Activated T-cell treated with anti-CD3 and anti-CD28 coated beads, Interleukin-2, amount 50 U/mL, for 24 hours (primary cell): ENCODE measurements around the gene ALK.

Experiments
- DNase-seq: peaks from one replicate; pipeline ENCODE4 v3.0.0-alpha.2; 2020
- H3K27ac Mint-ChIP-seq: 2 replicates; pipeline ENCODE4 v1.8.0; 2020; ENCODE audit warnings: mild to moderate bottlenecking, mixed read lengths
- H3K27me3 Mint-ChIP-seq: 2 replicates; pipeline ENCODE4 v1.8.0; 2020; ENCODE audit warnings: mixed read lengths
- H3K36me3 Mint-ChIP-seq: 2 replicates; pipeline ENCODE4 v1.8.0; 2020; ENCODE audit warnings: low read depth, mixed read lengths
- H3K4me1 Mint-ChIP-seq: 2 replicates; pipeline ENCODE4 v1.8.0; 2020; ENCODE audit warnings: low read depth, mixed read lengths
- H3K4me3 Mint-ChIP-seq: 2 replicates; pipeline ENCODE4 v1.8.0; 2020; ENCODE audit warnings: mild to moderate bottlenecking, moderate library complexity, mixed read lengths
- H3K9me3 Mint-ChIP-seq: 2 replicates; pipeline ENCODE4 v1.8.0; 2020; ENCODE audit warnings: mixed read lengths

Gene ALK

DNA sequence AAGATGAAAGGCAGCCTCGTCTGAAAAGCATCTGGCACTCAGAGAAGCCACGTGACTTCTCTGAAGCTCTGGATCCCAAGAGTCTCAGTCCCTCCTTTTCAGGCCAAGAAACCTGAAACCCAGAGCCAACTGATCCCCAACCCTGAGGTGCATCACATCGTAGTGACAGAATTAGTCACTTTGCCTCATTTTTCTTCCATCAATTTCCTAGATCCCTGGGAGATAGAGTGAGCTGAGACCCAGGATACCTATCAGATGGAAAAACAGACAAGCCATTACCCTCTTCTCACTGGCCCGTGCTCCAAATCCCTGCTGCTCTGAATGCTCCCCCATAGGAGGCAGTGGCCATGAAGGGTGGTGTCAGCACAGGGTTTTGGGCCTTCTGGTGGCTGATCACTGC, 113.1 kb downstream of the ALK start:
- H3K4me3 Mint-ChIP-seq, result no peak overlapping the region
- H3K9me3 Mint-ChIP-seq, result no peaks in the 10 kb centered on the region
- H3K27ac Mint-ChIP-seq, result no peak overlapping the region
- H3K36me3 Mint-ChIP-seq, result no peaks in the 10 kb centered on the region
- no peak for DNase-seq
- H3K27me3 Mint-ChIP-seq, result peaks cover 25% of the 10 kb centered on the region
- H3K4me1 Mint-ChIP-seq, result no peaks in the 10 kb centered on the region

DNA sequence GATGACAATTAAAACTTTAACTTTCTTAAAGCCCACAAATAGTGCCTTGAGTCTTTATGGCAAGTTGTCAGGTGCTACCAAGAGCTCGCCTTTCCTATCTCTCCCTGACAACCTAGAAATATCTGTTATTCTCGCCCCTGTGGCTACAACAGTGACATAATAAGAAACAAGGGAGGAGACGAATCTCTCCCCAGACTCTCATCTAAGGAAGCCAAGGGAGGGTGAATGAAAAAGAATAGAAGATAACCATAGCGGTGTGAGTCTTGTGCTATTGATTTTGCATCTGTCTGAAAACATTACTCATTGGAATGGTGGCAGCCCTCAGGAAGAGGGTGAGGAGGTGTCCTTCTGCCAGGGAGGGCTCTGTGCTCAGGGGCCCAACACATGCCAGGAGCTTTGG, 114.3 kb downstream of the ALK start:
- Mint-ChIP-seq H3K9me3 (no peaks in the 10 kb centered on the region), H3K4me3 (no peak overlapping the region), H3K4me1 (no peaks in the 10 kb centered on the region), H3K27me3 (peaks cover 23% of the 10 kb centered on the region), H3K27ac (no peak overlapping the region), H3K36me3 (no peaks in the 10 kb centered on the region)
- DNase-seq, result no peak

DNA sequence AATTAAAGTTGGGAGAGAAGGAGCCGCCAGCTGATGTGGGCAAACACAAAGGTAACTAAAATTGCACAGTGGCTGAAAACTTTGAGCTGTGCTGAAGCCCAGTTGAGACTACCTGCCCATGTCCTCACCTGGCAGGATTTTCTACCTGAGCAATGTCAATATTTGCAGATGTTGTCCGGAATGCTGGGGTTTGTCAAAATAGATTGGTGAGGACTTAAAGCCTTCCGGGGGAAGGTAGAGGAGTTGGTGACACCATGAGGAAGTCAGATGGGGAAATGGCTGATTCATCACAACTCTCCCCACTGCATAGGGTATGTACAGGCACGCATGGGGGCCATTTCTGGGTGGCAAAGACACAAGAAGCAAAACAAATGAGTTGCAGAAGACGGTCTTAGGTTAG, 114.9 kb downstream of the ALK start:
- Mint-ChIP-seq H3K4me3 (no peak overlapping the region), H3K9me3 (no peaks in the 10 kb centered on the region), H3K27me3 (peaks cover 18% of the 10 kb centered on the region), H3K36me3 (no peaks in the 10 kb centered on the region), H3K4me1 (no peaks in the 10 kb centered on the region), H3K27ac (no peak overlapping the region)
- DNase-seq, result no peak

DNA sequence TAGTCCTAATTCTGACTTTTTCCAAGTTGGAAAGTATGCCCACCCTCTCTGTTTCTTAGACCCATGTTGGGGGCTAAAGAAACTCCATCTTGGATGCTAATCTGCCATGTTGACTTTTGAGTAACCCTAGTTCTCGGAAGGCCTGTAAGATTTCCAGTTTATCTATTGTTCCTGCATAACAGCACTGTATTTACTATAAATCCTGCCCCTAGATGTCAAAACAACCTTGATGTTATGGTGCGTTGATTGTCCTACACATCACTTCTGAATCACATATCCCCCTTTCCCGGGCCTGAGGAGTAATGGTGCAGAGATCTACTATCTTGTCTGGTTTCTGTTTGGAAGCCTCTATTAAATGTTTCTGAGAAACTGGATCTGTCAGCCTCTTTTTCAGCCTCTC, 116.7 kb downstream of the ALK start:
- H3K27ac Mint-ChIP-seq, result no peak overlapping the region
- H3K4me3 Mint-ChIP-seq, result no peak overlapping the region
- no peaks in the 10 kb centered on the region for H3K4me1 Mint-ChIP-seq
- DNase-seq, result no peak
- H3K36me3 Mint-ChIP-seq, result no peaks in the 10 kb centered on the region
- no peaks in the 10 kb centered on the region for H3K9me3 Mint-ChIP-seq
- H3K27me3 Mint-ChIP-seq, result peaks cover 15% of the 10 kb centered on the region

DNA sequence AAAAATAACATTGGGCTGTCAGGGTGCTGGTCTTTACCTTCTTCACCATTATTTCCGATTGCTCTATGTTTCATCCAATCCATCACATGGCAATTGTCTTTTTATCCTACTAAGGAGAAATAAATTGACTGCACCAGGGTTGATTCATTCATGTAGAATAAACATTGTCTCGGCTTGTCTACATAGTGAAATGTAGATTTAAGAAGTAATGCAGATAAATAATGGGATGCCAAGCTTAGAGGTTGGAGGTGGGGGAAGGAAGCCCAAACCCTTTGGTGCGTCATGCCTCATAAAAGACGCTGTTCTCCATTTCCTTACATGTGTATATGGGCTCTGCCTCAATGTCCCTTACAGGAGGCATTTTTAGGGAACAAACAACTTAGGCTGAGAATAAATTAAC, 117.8 kb downstream of the ALK start:
- Mint-ChIP-seq H3K27me3 (peaks cover 10% of the 10 kb centered on the region), H3K27ac (no peak overlapping the region), H3K36me3 (no peaks in the 10 kb centered on the region), H3K4me3 (no peak overlapping the region), H3K9me3 (no peaks in the 10 kb centered on the region), H3K4me1 (no peaks in the 10 kb centered on the region)
- DNase-seq, result no peak

DNA sequence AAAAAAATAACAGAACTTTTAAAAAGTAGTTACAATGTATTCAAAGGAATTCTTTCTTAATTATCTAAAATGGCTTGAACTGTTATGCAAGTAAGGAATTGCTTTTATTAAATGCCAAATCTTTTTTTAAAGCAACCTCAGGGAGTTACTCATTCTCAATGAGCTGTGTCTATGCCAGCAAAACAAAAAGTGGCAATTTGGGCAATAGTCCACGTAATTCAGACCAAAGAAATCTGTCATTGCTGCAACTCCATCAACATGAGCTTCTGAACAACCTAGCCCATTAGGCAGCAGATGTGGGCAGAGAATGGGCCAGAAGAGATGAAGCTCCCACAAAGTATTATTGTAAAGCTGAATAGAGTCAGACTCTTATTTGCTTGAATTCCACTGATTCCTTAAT, 118.4 kb downstream of the ALK start:
- no peaks in the 10 kb centered on the region for H3K4me1 Mint-ChIP-seq
- peaks cover 14% of the 10 kb centered on the region for H3K27me3 Mint-ChIP-seq
- no peak overlapping the region for H3K27ac Mint-ChIP-seq
- no peaks in the 10 kb centered on the region for H3K9me3 Mint-ChIP-seq
- no peak overlapping the region for H3K4me3 Mint-ChIP-seq
- H3K36me3 Mint-ChIP-seq, result no peaks in the 10 kb centered on the region
- no peak for DNase-seq

DNA sequence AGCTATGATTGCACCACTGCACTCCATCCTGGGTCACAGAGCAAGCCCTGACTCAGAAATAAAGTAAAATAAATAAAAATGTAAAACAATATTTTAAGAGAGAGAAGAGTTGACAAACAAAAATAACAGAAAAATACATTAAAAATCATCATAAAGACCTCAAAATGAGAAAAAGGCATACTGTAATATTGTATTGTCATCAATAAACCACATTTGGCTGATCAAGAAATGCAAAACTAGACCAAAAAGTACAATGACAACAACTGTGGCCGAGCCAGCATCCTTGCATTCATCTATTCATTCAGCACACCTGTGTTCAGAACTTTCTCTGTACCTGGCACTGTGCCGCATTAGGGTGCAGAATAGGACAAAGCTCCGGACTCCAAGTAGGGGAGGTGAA, 121.8 kb downstream of the ALK start:
- no peak overlapping the region for H3K27ac Mint-ChIP-seq

DNA sequence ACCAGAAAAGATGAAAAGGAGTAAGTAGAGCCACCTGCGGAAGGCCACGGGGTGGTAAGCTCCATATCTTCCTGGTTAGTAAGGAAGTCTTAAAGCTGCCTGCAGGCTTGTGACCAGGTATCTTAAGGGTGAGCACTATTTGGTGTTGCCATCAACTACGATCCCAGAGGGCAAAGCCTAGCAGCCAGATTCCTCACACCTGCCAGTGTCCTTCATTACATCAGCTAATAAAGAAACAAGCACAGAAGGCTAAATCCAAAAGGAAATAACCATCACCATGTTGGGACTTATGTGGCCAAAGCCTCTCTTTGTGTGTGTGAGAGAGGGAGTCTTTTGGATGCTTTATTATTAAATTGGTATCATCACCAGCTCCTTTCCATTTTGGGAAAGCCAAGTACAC, 123.5 kb downstream of the ALK start:
- Mint-ChIP-seq H3K27ac (no peak overlapping the region), H3K4me1 (no peaks in the 10 kb centered on the region), H3K36me3 (no peaks in the 10 kb centered on the region), H3K4me3 (no peak overlapping the region), H3K27me3 (peaks cover 8% of the 10 kb centered on the region), H3K9me3 (no peaks in the 10 kb centered on the region)
- no peak for DNase-seq

More for the DNA sequence above, 121.8 kb downstream of the ALK start:
- DNase-seq, result no peak
- H3K9me3 Mint-ChIP-seq, result no peaks in the 10 kb centered on the region
- H3K27me3 Mint-ChIP-seq, result peaks cover 8% of the 10 kb centered on the region
- no peak overlapping the region for H3K4me3 Mint-ChIP-seq
- H3K36me3 Mint-ChIP-seq, result no peaks in the 10 kb centered on the region
- no peaks in the 10 kb centered on the region for H3K4me1 Mint-ChIP-seq

DNA sequence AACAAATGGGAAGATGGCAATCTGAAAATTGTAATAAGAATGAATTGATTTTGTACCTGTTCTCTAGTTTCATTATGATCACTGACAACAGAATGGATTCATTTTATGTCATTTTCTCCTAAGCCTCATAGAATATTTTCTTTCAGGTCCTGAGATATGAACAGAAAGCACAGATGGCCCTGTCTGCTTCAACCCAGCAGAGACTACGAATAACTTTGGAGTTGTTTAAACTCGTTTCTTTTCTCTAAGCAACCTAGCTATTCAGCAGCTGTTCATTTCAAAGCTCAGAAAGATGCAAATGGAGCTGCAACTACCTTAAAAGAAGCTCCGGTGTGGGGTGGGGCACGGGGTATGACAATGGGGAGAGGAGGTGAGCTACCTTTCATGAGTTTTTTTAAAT, 124.9 kb downstream of the ALK start:
- no peak overlapping the region for H3K4me3 Mint-ChIP-seq
- peaks cover 8% of the 10 kb centered on the region for H3K27me3 Mint-ChIP-seq
- H3K4me1 Mint-ChIP-seq, result no peaks in the 10 kb centered on the region
- H3K9me3 Mint-ChIP-seq, result no peaks in the 10 kb centered on the region
- no peak for DNase-seq
- no peaks in the 10 kb centered on the region for H3K36me3 Mint-ChIP-seq
- no peak overlapping the region for H3K27ac Mint-ChIP-seq

DNA sequence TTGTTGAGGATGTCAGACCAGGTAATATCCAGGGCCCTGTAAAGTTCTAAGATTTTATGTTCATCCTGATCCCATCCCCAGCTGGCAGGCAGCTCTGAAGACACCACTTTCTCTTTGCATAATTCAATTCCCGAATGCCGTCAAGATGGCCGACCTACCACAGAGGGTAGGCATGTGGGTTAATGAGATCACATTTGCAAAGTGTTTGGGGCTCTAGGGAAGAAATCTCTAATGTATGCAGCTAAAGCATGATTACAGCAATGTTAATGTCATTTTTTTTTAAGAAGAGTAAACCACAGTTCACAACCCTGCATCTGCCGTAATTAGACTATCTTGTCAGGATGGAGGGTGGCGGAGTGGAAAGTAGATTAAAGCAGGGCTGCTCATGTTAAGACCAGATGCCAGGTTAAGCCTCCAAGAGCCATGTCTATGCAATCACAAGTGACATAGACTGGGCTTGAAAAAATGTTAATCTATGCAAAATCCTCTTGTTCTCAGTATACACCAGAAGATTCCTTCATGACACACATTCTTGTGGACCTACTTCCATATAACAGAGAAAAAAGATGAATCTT, 131.4 kb downstream of the ALK start:
- Mint-ChIP-seq H3K27ac (no peak overlapping the region), H3K9me3 (peaks cover 4% of the 10 kb centered on the region), H3K4me3 (no peak overlapping the region), H3K27me3 (peaks cover 16% of the 10 kb centered on the region), H3K36me3 (no peaks in the 10 kb centered on the region), H3K4me1 (no peaks in the 10 kb centered on the region)
- DNase-seq, result no peak

DNA sequence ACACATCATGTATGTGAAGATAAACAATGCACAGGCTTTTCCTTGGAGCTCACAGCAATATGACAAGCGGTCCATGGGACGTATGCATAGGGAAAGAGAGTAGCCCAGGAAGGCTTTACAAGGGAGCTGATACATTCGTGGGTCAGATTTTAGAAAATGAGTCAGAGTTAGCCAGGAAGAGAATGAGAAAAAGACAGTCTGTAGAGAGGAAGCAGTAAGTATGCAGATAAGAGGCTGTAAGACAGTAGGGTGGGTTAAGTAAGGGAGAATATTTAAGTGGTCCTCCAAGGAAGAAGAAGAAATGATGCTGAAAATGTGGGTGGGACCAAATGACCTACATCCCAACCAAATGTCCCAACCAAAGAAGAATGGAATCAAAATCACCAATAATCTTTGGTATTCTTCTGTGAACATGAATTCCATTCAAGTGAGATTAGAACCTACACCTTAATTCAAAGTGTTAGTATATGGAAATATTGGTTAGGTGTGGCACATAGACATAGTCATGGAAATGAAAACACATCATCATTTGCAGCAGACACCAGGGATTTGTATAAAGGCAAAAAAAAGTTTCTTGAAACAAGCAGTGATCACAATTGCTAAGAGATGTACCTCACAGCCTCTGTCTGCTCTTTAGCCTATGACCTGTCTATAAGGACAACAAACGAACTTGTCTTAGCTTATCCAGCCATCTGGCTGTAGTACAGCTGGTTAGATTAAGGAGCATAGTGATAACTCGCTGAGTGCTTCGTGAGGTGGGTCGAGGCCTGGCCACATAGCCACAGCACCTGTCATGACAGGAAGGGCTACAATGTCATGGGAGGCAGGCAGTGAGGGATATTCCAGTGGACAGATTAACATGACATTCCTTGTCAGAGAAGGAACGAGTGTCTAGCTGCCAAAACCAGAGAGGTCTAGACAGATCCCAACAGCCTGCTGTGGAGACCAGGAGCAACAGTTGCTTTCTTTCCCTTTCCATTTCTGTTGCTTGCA, 133.6 kb downstream of the ALK start:
- no peaks in the 10 kb centered on the region for H3K4me1 Mint-ChIP-seq
- no peak overlapping the region for H3K27ac Mint-ChIP-seq
- DNase-seq, result no peak
- no peaks in the 10 kb centered on the region for H3K36me3 Mint-ChIP-seq
- H3K4me3 Mint-ChIP-seq, result no peak overlapping the region
- peaks cover 23% of the 10 kb centered on the region for H3K27me3 Mint-ChIP-seq
- H3K9me3 Mint-ChIP-seq, result peaks cover 4% of the 10 kb centered on the region

DNA sequence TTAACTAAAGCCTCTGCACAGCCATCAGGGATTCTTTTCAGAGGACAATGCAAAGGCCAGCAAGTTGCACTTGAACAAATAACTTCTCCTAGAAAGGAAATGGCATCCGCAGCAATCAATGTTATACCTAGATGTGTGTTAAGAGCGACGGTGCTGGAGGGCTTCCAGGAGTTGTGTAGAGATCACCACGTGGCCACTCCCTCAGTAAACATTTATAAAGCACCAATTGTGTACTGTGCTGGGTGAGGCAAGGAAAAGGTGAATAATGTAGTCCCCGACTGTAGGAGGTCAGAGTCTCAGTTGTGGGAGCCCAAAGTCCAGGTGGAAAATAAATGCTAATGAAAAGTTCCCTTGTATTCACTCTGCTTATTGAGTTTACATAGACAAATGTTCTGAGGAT, 135.0 kb downstream of the ALK start:
- Mint-ChIP-seq H3K4me3 (no peak overlapping the region), H3K4me1 (no peaks in the 10 kb centered on the region), H3K9me3 (peaks cover 4% of the 10 kb centered on the region), H3K36me3 (no peaks in the 10 kb centered on the region), H3K27ac (no peak overlapping the region), H3K27me3 (peaks cover 23% of the 10 kb centered on the region)
- DNase-seq, result no peak

DNA sequence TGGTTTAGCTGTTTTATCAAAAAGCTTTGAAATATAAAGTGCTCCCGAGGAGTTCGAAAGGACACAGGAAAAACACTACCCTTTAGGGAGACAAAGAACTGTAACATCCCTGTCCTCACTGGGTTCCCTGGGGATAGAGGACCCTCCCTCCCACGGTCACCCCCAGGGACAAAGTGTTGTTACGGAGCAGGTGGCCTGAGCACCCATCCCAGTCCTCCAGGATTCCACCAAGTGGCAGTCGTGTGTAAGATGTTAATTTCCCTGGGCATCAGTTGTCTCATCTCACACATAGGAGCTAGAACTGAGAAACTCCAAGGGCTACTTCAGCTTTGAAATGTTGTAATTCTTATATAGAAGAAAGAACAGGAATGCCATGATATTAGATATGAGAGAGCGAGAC, 137.7 kb downstream of the ALK start:
- H3K27ac Mint-ChIP-seq, result no peak overlapping the region
- peaks cover 13% of the 10 kb centered on the region for H3K27me3 Mint-ChIP-seq
- no peaks in the 10 kb centered on the region for H3K9me3 Mint-ChIP-seq
- H3K4me1 Mint-ChIP-seq, result no peaks in the 10 kb centered on the region
- DNase-seq, result no peak
- no peaks in the 10 kb centered on the region for H3K36me3 Mint-ChIP-seq
- no peak overlapping the region for H3K4me3 Mint-ChIP-seq

DNA sequence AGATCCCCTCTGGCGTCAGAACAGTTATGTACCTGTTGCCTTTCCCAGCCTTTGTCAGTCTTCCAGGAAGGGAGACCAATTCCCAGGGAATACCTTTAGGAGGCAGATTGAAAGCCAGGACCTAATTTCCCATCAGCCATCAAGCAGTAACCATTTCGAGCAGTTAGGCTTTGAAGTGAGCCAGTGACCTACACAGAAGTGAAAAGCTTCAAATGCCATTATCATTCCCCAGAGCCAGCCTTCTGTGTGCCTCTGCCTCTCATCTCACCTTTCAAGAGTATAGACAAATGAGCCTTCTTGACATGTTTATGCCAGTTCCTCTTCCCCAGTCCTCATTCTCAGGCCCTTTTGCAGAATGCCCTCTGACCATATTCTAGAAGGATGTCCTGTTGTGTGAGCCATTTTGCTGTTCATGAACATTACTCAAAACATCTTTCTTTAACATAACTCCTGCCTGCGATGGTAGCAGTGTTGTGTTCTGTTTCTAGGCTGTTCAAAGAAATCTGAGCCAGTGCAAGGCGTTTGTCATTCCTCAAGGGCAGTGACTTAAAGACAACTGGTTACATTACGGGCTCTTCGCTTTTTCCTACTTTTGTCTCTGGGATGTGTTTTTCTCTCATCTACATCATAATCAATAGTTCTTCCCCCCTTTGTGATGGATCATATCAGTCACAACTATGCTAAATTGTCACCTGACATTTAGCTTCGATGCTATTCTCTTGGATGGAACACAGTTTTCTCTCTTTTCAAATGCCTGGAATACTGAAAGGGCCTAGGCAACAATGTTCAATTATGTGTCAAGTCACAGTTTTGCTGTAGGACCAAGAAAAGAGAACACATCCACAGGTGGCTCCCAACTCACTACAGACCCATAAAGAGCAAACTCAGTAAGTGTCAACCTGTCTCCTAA, 138.6 kb downstream of the ALK start:
- Mint-ChIP-seq H3K27me3 (peaks cover 16% of the 10 kb centered on the region), H3K27ac (no peak overlapping the region), H3K9me3 (no peaks in the 10 kb centered on the region)

More for the DNA sequence above, 138.6 kb downstream of the ALK start:
- Mint-ChIP-seq H3K4me1 (no peaks in the 10 kb centered on the region), H3K36me3 (no peaks in the 10 kb centered on the region), H3K4me3 (no peak overlapping the region)
- no peak for DNase-seq
